Thymus (tissue), 11 donors: ENCODE measurements around the gene CLIC4. TPM values are rescaled to one million over a fixed set of nuclear protein-coding genes. Genes with fewer than 3 reads are reported as not detected.
"Not testable (repeated sequence)": the region's sequence is repeated elsewhere in the genome, so short reads cannot be mapped to it uniquely, and the experiment has no call there.

Experiments
- DNase-seq, 9 donors: peaks; one replicate each; pipeline ENCODE4 v3.0.0-alpha.2; 2013; ENCODE audit warnings: low spot score in 9 of 9, low read depth in 6 of 9, missing footprints in 1 of 9
- H3K27ac ChIP-seq, 2 donors: one replicate each; pipeline ENCODE4 v1.5.1; 2013; ENCODE audit warnings: control low read depth in 1 of 2, low read depth in 1 of 2, low read length in 1 of 2, mild to moderate bottlenecking in 1 of 2, moderate library complexity in 1 of 2
- H3K27me3 ChIP-seq, 2 donors: one replicate each; pipeline ENCODE4 v1.5.1; 2013; ENCODE audit warnings: low read length in 1 of 2; ENCODE audit not compliant: control insufficient read depth in 2 of 2, insufficient read depth in 1 of 2
- H3K36me3 ChIP-seq, 2 donors: one replicate each; pipeline ENCODE4 v1.5.1; 2013; ENCODE audit warnings: low read length in 1 of 2, mild to moderate bottlenecking in 1 of 2, moderate library complexity in 1 of 2; ENCODE audit not compliant: control insufficient read depth in 2 of 2, insufficient read depth in 2 of 2
- H3K4me1 ChIP-seq, 2 donors: one replicate each; pipeline ENCODE4 v1.5.1; 2013; ENCODE audit warnings: low read length in 2 of 2; ENCODE audit not compliant: control insufficient read depth in 2 of 2, insufficient read depth in 2 of 2
- H3K4me3 ChIP-seq, 2 donors: one replicate each; pipeline ENCODE4 v1.5.1; 2013; ENCODE audit warnings: low read length in 2 of 2, control low read depth in 1 of 2, mild to moderate bottlenecking in 1 of 2
- H3K9me3 ChIP-seq, 2 donors: one replicate each; pipeline ENCODE4 v1.5.1; 2013; ENCODE audit warnings: low read length in 1 of 2, mild to moderate bottlenecking in 1 of 2; ENCODE audit not compliant: control insufficient read depth in 2 of 2, insufficient read depth in 1 of 2
- WGBS: extraction: QIAGEN DNeasy Blood & Tissue Kit; methylation state at CpG from one replicate; pipeline ENCODE4 v1.1.7; 2013; 5-methylcytosine and 5-hydroxymethylcytosine counted together
- polyA plus RNA-seq: library from polyadenylated mRNA; stranded (reverse); fragments of 200-250 nt; gene quantifications from one replicate; pipeline ENCODE4 v1.2.3, GENCODE V29; 2013
- total RNA-seq: library from RNA; stranded (reverse); fragments of 120-200 nt; gene quantifications from one replicate; pipeline ENCODE4 v1.2.4, GENCODE V29; 2013
- donor health status: healthy.

CLIC4 gene
- total and polyA plus RNA-seq, 2 donors: 29.9 to 96.5 TPM

GRCh38 chr1:24806588-24806987 lies 61.3 kb downstream of the CLIC4 start:
- no peaks in the 10 kb centered on the region for H3K36me3 ChIP-seq
- H3K4me3 ChIP-seq: no peak overlapping the region
- no peak overlapping the region for H3K27ac ChIP-seq
- 76% methylated on average over 2 of the region's 2 CpGs for WGBS
- no peak for DNase-seq
- H3K27me3 ChIP-seq: no peaks in the 10 kb centered on the region
- no peaks in the 10 kb centered on the region for H3K9me3 ChIP-seq
- peaks cover 0 to 2% of the 10 kb centered on the region in 2 donors for H3K4me1 ChIP-seq

- over 99% methylated on average over 3 of the region's 3 CpGs for WGBS
- not testable (repeated sequence) for H3K36me3 ChIP-seq, H3K27me3 ChIP-seq
Observed at GRCh38 chr1:24811494-24811893, 66.2 kb downstream of the CLIC4 start.

GRCh38 chr1:24820221-24820620 lies 75.0 kb downstream of the CLIC4 start:
- WGBS: 94% methylated on average over 1 of the region's 1 CpG
- not testable (repeated sequence) for H3K4me3 ChIP-seq, H3K27ac ChIP-seq, H3K36me3 ChIP-seq, H3K4me1 ChIP-seq, DNase-seq, H3K27me3 ChIP-seq, H3K9me3 ChIP-seq

More at GRCh38 chr1:24811494-24811893, 66.2 kb downstream of the CLIC4 start:
- H3K4me3 ChIP-seq, DNase-seq, H3K4me1 ChIP-seq, H3K9me3 ChIP-seq, H3K27ac ChIP-seq: not testable (repeated sequence)

- H3K27me3 ChIP-seq: no peaks in the 10 kb centered on the region
- H3K36me3 ChIP-seq: no peaks in the 10 kb centered on the region
- H3K9me3 ChIP-seq: no peaks in the 10 kb centered on the region
- no peak overlapping the region for H3K27ac ChIP-seq
- no peak overlapping the region for H3K4me3 ChIP-seq
- DNase-seq: no peak
- H3K4me1 ChIP-seq: no peaks in the 10 kb centered on the region
Observed at GRCh38 chr1:24822887-24823286, 77.6 kb downstream of the CLIC4 start.

- WGBS: 98% methylated on average over 12 of the region's 12 CpGs
- not testable (repeated sequence) for H3K4me1 ChIP-seq, H3K27ac ChIP-seq, H3K4me3 ChIP-seq, DNase-seq, H3K27me3 ChIP-seq, H3K36me3 ChIP-seq, H3K9me3 ChIP-seq
Observed at GRCh38 chr1:24823486-24823885, 78.2 kb downstream of the CLIC4 start.

- H3K36me3 ChIP-seq: no peaks in the 10 kb centered on the region
- H3K4me1 ChIP-seq: no peaks in the 10 kb centered on the region
- no peak overlapping the region for H3K27ac ChIP-seq
- no peaks in the 10 kb centered on the region for H3K9me3 ChIP-seq
- WGBS: 97% methylated on average over 3 of the region's 3 CpGs
- H3K27me3 ChIP-seq: no peaks in the 10 kb centered on the region
- H3K4me3 ChIP-seq: no peak overlapping the region
- DNase-seq: no peak
Observed at GRCh38 chr1:24825174-24825573, 79.9 kb downstream of the CLIC4 start.

- DNase-seq: no peak
- Histone ChIP-seq H3K27ac (no peak overlapping the region), H3K9me3 (no peaks in the 10 kb centered on the region), H3K4me3 (no peak overlapping the region), H3K4me1 (no peaks in the 10 kb centered on the region), H3K36me3 (no peaks in the 10 kb centered on the region), H3K27me3 (no peaks in the 10 kb centered on the region)
- 95% methylated on average over 1 of the region's 1 CpG for WGBS
Observed at GRCh38 chr1:24826510-24826909, 81.3 kb downstream of the CLIC4 start.

GRCh38 chr1:24827379-24828135 lies 82.3 kb downstream of the CLIC4 start:
- Histone ChIP-seq H3K27me3 (no peaks in the 10 kb centered on the region), H3K4me3 (no peak overlapping the region), H3K27ac (no peak overlapping the region), H3K36me3 (no peaks in the 10 kb centered on the region), H3K9me3 (no peaks in the 10 kb centered on the region), H3K4me1 (no peaks in the 10 kb centered on the region)
- WGBS: 94% methylated on average over 3 of the region's 3 CpGs
- DNase-seq: no peak

- no peaks in the 10 kb centered on the region for H3K27me3 ChIP-seq
- H3K9me3 ChIP-seq: no peaks in the 10 kb centered on the region
- H3K4me3 ChIP-seq: no peak overlapping the region
- H3K27ac ChIP-seq: no peak overlapping the region
- DNase-seq: no peak
- no peaks in the 10 kb centered on the region for H3K4me1 ChIP-seq
- 98% methylated on average over 4 of the region's 4 CpGs for WGBS
- no peaks in the 10 kb centered on the region for H3K36me3 ChIP-seq
Observed at GRCh38 chr1:24828183-24828886, 83.1 kb downstream of the CLIC4 start.
